DMS79 treated with DMSO at 0.1 percent for 48 hours (cell line): ENCODE results near the gene SEMA4D.

Experiments
- DNase-seq: peaks from one replicate; lab custom pipeline; 2025; lab: John Stamatoyannopoulos, UW

Gene SEMA4D

DNA sequence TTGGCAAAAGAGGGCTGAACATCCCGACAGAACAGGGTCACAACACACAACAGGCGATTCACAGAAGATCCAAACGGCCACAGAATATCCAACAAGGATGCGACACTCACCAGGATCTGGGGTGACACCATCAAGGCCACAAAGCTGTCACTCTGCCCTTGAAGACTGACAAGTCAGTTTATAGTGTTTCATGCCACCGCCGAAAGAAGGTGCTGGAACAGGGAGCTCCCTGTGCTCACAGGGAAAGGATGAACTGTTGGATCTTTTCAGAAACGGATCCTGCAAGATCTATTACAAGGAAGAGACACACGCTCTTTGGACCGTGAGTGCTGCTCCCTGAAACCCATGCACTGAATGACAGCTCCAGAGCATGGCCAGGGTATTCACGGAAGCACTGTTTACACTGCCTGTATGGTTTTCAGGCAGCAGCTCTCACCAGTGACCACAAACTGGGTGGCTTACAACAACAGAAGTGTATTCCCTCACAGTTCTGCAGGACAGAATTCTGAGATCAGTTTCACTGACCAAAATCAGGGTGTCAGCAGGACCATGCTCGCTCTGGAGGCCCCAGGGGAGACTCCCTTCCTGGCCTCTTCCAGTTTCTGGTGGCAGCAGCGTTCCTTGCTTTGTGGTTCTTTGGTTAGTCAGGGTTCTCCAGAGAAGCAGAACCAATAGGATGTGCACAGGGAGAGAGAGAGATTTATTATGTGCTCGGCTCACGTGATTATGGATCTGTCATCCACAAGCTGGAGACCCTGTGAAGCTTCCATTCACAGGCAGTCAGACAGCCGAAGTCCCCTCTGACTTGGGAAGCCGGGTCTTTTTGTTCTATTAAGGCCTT, 52.8 kb downstream of the SEMA4D start:
- DNase-seq: no peak

DNA sequence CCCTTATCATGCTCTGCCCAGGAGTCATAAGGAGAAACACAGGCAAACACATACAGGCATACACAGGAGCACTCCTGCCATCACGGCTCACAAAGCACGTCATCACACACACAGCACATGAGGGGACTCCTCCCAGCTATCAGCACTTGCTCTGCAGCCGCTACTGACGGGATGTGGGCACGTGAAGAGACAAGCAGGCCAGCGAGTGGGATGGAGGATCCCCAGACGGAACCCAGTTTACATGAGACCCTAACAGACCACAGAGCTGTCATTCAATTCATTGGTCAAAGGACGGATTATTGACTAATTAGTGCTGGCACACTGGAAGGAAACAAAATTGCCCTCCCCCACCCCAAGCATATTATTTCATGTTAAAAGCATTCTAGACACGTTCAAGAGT, 53.6 kb downstream of the SEMA4D start:
- no peak for DNase-seq

DNA sequence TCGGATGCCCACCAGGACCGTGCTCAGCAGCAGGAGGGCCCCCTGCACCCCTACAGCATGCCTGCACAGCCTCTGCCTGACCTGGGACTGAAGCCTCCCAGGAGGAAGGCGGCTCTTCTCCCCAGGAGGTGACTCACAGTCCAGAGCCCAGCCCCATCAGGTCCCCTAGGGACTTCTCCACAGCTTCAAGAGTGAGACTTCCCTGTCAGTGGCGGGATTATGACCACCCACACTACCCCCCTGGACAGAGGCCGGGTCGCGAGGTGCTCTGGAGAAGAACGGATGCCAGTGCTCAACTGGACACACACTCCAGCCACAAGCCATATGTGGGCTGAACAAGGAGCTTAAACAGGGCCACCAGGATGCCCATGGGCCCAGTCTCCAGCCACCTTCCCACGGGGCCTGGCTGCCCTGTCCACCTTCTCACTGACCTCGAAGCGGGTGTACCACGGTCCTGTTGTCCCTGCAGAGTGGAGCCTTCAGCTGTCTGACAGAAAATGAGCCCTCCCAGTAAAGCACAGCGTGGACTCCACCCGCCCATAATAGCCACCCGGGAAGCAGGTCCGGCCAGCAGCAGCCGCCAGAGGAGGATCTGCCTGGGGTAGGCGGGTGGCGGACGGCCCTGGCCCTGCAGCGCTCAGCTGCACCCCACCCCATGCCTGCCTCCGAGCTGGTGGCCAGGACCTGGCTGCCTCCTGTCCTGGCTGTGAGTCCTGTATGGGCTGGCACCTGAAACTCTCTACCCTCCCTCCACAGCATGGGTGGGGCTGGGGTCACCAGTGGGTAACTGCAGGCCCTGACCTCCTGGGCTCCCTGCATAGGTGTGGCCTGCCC, 54.7 kb downstream of the SEMA4D start:
- no peak for DNase-seq

DNA sequence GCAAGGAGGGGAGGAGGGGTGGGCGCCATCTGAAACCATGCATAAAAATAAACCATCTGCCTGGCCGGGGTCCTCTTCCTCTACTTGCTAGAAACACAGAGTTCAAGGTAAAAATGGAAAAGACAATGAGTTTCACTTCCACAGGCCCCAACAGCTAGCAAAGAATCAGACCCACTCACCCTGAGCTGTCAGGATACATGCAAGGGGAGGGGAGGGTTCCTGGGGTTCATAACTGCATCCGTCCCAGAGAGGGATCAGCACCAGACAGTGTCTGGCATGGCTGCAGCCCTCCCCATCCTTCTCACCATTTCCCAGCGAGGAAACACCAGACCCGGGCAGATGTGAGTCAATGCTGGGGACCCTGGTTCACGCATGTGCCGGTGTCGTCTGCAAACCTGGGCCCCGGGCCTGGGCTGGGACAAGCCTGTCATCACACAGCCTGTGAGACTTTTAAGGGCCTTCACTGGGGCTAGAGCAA, 55.4 kb downstream of the SEMA4D start:
- DNase-seq: no peak

DNA sequence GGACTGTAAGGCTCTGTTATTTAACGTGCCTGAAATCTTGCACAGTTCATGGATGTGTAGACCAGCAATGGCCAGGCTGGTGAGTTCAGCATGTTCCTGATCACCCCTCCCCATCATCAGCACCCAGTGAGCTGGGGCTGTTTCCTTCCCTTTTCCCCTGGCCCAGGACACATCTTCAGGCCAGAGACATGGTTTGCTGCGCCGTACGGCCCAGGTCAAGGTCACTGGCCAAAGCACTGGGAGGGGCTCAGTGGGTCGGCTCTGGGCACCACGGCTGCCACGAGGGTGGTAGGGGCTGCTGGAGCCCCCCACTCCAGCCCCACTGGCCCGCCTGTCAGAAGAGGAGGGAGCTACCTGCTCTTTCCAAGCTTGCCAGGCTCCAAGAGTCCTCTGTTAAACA, 55.9 kb downstream of the SEMA4D start:
- DNase-seq: no peak

DNA sequence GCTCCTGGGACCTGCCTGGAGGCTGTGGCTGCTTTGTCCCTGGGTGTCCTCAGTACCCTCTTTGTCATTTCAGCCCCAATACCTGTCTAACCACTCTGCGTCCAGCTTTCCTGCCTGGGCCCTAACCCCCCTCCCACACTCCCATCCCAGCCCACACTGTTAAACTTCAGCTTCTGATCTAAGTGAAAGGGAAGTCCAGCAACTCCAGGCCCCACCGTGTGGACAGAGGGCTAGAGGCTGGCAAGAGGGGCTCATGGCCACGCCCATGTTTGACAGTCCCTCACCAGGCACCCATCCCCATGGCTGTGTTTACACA, 56.3 kb downstream of the SEMA4D start:
- DNase-seq: no peak

DNA sequence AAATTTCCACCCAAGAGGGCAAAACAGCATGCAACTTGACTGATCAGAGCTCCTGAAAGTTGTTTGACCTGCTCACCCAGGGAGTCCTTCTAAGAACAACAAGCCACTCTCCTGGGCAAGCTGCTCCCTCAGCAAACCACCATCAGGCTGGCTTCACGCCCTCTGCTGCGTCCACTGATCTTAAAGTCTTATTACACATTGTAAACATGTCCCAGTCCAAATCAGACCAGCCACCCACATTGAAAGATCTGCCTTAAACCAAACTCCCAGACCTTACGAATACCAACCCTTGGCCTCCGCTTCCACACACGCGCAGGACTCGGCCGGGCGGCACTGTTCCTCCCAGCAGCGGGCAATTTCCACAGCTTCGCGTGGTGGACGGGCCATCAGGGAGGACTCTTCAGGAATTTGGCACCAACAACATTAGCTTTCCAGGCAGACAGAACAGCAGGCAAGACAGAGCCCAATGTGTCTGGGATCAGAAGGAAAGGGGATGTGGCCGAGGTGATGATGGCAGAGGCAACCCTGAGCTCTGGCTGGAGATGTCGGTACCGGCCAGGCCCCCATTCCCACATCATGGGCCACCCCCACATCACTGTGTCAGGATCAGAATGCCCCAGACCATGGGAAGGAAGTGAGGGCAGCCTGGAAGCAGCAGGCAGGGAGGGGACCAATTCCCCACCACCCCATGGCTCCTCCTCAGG, 56.8 kb downstream of the SEMA4D start:
- DNase-seq: no peak

DNA sequence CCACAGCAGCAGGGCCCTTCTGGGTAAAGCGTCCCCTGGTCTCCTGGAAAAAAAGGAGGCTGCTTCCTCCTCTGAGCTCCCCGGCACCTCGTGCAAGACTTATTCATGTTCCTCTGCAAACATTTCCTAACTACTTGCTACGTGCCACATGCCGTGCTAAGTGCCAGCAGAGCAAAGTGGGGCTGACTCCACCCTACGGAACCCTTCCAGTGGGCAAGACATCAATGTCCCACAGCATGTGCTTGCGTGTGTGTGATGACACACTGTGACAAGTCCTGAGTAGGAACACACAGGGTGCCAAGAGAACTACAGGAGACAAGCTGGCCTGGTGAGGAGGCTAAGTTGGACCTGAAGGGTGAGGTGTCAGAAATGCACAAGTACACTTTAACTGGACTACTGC, 57.4 kb downstream of the SEMA4D start:
- DNase-seq: no peak

DNA sequence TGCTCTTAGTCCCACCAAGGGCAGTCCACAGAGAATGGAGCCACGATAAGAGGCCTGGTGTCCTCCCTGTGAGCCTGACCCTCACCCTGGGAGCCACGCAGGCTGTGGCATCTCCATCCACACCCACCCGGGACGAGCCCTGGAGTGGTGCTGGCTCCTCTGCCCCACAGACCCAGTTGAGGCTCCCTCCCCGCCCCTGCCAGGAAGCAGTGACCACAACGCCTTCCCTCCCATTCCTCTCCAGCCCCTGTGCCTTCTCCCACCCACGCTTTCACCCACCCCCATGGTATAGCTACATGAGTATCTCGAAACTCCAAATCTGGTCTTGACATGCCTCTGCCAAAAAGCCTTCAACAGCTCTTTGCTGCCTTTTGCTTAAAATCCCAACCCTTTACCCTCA, 57.9 kb downstream of the SEMA4D start:
- DNase-seq: no peak

DNA sequence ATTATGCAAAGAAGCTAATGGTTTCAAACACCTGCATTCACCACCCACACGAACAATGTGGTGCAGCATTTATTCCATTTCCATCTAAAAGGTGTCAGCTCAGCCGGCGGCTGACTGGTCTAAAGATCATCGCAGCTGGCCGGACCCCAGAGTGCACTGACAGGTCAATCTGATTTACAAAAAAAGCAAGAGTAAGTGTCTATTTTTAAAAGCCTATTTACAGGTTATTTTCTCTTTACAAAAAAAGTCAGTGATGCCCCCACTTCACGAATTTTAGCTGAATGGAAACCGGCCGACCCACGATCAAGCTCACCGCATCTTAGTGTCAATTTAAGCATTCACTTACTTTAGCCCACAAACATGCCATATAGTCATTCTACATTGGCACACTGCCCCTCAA, 58.3 kb downstream of the SEMA4D start:
- DNase-seq: no peak

DNA sequence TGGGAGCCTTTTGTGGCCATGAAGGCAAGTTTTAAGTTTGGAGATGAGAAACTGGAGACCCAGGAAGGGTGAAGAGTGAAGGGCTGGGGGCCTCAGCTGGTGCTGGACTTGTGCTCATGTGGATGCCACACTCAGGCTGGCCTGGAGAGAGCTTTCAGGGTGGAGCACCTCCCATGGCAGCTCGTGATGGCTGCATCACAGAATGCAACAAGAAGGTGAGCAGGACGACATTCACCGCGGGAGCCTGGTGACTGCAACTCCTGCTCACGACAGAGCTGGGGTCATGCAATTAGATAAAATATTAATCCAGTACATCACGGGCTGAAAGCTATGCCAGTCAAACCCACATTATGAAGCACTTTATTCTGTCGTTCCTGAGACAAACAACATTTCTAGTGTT, 59.7 kb downstream of the SEMA4D start:
- no peak for DNase-seq

DNA sequence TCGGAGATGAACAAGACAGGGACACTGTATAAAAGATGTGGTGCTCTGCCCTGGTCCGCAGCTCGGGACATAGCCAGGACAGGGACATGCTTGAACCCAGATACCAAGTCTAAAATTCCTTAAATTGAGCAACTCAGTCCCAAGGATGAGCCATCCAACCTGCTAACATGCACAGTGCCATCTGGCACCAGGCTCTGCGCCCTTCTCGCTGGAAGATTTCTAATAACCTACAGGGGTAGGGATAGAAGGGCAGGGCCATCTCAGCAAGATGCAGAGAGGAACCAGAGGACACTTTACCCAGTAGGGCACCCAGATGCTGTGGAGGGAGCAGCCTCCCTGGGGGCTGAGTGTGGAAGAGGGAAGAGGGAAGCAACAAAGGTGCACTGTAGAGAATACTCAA, 60.1 kb downstream of the SEMA4D start:
- no peak for DNase-seq

DNA sequence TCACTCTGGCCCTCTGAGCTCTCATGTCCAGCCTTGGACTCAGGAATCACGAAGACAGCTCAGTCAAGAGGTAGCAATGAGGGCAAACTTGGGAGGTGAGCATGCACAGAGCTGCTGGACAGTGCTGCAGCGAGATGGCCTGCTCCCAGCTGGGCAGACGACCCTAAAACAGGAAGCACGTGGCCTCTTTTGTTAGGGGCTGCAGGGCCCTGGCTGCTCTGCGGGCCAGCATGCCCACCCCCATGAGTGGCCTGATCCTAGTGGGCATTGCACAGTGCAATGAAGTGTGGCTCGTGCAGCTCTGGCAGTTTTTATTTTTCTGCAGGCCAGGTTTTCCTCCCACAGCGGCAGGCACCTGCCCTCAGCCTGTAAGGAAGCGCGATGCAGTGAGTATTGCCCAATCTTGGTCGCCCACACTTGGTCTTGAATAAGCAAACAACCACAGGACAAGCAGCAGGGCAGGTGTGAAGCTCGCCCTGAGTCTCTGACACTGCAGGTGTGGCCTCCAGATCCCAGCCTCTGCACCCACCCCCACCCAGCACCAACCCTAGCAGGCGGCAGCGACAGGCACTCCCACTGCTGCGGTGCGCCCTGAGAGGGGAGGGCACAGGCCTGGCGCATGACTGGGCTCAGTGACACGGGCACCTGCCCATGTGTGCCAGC, 60.8 kb downstream of the SEMA4D start:
- DNase-seq: no peak

DNA sequence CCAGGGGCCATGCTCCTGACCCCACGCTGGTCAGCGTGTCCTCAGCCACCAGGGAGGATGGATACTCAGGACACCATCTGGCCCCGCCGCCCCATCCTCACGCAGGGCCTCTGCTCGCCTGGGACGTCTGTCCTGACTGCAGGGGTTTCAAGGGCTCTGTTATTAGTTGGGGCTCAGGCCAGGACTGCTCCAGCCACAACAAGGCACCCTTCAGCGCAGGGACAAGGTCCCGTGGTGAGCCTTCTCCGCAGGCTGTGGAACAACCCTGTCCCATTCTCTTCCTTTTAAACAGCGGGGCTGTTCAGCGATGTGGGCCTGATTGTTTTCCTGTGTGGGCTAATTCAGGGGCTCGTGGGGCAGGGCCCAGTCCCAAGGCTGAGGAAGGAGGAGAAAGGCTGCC, 61.6 kb downstream of the SEMA4D start:
- DNase-seq: no peak

DNA sequence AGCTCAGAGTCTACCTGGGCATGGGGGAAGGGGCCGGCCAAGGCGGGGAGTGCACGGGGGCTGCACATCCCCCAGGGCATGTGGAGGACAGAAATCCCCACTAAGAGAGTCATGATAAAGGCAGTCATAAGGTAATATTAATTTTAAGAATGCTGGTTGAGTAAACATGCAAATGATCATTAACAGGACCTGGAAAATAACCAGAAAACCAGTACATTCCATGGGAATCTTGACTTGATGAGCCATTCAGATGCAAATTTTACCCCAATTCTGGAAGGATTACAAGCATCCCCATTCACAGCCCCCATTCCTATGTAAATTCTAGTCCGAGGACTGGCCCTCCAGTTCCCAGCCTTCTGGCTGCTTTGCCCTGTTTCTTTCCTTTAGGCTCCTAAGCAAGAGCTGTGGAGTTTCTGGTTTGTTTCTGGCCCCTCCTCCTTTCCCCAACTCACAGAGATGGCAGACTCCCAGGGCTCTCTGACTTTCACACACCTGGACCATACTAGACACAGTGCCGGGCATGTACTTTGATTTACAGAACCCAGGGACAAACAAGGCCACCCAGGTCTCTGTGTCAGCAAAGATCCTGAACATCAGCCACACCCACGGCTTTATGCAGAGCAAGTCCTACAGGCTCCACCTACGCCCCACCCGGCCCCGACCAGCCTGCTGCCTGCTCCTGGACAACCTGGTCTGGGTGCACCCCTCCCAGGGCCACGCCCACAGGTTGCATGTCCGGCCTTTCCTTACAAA, 62.7 kb downstream of the SEMA4D start:
- no peak for DNase-seq

DNA sequence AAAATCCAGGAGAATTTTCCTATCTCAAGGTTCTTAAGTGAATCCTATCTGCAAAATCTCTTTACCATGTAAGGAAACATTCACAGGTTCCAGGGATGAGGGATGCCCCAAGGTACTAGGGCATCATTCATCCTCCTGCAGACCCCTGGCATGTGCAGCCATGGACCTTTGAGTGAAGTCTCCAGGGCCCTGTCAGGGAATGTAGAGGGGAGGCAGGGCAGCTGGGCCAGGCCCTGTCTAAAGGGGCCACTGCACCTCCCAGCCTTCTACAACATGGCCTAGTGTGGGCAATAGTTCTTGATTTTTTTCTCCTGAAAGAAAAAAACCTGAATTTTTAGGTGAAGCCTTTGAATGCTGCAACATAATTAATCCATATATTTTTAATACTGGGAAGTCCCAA, 63.3 kb downstream of the SEMA4D start:
- no peak for DNase-seq

DNA sequence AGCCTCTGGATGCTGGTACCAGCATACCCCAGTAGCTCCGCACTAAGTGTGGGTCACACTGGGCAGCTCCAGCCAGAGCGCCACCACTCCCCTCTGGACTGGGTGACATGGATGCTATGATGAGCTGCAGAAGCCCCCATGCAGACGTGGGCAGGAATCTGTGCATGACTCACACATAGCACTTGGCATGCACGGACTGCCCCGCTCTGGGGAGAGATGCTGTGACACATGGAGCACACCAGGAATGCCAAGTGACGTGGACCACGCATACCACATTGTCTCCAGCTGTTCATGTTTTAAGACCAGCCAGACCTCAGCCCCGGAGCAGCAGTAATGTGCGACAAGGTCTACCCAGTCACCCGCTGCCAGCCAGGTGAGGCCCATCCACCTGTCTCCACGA, 64.1 kb downstream of the SEMA4D start:
- DNase-seq: no peak

DNA sequence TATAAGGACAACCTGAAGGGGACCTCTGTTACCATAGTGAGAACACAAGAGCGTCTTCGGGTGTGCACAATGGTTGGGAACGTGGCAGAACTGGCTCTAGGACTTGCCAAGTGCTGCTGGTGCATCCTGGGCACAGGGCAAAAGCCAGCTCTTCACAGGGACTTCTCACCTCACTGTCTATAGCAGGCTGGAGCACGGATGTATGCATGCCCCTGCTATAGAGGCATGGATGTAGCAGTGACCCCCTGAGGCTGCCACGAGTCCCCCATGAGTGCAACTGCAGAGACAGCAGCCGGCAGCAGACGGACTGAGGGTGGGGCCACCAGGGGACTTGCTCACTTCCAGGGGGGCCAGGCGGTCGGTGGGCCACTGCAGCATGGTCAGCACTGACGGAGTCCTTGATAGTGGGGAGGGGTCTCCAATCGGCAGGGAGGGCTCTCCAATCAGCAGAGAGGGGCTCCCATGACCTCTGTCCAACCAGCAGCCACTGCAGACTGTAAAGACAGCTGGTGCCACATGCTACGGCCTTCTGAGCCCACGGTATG, 64.9 kb downstream of the SEMA4D start:
- DNase-seq: no peak

DNA sequence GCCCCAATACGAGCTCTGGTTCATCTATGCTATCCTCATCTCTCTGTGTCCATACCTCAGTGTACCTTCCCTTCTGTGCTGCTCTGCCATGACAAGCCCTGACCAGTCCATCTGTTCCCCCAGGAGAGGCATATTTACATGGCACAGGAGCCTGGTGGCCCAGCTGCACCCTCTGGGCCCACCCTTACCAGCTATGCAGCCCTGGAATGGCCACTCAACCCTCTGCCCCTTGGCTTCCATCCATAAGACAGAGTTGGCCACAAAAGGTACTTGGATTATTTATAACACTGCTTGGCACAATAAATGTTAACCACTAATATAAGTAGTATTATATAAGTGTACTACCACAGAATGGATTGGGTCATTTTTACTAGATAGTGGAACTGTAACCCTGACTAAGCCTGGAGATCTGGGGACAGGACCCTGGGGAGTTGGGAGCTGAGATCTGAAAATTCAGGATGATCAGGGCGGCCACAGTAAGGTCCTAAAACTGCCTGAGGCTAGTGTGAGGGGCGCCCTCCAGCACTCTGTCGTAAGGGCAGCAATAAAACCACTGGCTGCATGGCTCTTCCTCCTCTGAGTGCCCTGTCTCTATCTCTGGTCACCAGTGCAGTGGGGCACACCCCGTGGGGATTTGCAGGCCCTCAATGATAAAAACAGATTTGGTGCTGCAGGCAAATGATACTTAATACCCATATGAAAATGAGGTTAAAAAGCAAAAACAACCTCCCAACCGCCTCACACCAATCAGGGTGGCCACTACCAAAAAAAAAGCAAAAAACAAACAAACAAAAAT, 65.8 kb downstream of the SEMA4D start:
- no peak for DNase-seq

DNA sequence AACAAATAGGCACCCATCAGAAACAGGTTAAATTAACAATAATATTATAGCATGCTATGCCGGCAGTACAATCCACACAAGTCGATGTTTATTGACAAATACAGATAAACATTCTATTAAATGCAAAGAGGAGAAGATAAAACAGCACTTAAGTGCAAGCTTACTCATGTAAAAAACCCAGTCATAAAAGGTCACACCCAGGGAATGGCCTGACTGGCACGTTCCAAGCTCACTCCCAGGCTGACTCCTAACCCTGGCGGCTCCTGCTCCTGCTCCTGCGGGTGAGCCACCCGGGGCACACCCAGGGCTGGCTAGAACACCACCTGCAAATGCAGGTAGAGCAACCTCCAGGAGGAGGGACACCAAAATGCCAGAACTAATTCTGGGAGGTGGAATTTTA, 66.9 kb downstream of the SEMA4D start:
- DNase-seq: no peak
